ENCODE results near the gene ERRFI1.

ERRFI1 gene

DNA sequence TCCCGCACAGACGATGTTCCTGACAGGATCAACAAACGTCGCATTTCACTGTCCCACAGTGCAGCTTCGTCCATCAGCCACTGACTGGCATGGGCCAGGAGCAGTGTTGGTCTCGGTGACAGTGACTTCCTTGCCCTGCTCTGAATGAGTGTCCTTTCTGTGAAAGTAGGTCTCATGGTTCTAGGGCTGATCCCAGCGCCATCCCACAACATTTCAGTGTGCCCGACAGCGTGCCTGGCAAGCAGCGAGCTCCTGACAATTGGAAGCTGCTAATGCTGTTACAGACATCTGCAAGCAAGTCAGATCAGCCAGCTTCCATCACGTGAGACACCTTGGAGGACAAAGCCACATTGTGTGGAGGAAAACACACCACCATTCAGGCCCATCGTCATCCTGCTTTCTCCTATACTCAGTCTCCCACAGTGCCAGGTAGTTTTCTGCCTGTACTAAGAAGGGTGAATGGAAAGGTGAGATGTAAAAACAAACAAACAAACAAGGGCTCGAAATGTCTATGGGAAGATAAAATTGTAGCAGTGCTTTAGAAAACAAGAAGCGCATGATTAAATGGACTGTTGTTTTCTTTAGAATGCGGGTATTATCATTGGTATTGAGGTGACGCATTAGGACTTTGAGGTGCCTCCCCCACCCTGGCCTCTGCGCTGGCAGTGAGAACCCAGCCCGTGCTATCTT is 21.9 kb downstream of the ERRFI1 start:
- DNase-seq (ENCODE audit: low read depth in 4 of 4, low spot score in 1 of 4): no peak

DNA sequence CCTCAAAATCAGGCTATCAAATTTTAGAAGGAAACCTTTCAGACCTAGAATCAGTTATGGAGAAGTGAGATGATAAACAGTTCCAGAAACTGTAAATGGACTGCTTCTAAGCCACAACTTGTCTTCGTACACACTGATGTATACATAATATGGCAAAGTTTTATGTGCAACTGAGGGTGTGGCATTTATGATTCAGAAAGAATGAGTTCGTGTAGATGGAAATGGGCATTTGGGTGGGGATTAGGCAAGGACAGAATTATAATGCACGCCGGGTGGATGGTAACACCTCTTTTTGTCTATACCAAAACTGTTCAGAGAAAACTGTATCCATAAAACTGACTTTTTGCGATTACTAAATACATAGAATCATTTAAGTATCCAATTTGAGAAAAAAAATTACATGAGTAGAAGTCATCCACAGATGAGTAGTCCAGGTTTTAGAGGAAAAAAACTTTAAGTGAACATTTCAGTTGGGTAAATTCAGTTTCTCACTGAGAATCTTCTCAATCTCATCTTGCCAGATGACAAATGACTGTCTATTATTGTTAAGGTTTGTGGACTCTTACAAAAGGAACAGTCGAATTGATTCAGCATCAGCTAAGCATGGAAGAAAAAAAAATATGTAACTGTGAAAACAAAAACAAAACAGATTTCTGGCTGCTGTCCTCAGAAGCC is 22.5 kb downstream of the ERRFI1 start:
- no peak for DNase-seq (ENCODE audit: low read depth in 4 of 4, low spot score in 1 of 4)

DNA sequence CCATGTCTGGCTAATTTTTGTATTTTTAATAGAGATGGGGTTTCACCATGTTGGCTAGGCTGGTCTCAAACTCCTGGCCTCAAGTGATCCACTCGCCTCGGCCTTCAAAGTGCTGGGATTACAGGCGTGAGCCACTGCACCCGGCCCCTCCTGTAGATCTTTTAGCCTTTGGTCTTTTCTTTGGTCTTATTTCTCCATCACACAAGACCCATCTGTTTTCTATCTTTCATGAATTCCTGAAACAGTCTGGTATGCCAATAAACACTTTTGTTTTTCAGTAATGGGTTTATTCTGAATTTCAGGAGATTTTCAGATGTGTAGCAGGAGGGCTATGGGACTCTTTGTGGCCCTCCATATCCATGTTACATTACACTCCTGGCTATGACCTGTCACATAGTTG is 23.2 kb downstream of the ERRFI1 start:
- DNase-seq (ENCODE audit: low read depth in 4 of 4, low spot score in 1 of 4): no peak

DNA sequence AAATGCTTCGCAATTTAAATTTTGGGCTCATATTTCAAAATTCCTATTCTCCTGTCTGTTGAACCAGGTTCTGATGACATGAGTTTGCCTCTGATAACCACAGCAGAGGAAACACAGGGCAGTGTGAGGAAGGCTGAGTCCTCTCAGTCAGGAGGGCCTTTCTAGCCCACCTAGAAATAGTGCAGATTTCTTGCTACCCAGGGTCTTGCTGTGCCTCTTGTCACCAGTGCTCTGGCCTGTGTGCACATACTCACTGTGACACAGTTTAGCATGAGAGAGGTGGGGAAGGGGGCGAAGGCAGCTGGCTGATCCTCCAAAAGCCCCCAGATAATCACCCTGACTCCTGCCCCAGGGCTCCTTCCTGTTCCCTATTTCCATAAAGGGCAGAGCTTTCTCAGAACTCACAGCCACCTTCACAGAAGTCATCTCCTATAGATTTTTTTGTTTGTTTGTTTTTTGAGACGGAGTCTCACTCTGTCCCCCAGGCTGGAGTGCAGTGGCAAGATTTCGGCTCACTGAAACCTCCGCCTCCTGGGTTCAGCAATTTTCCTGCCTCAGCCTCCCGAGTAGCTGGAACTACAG is 23.7 kb downstream of the ERRFI1 start:
- DNase-seq (ENCODE audit: low read depth in 4 of 4, low spot score in 1 of 4): no peak

DNA sequence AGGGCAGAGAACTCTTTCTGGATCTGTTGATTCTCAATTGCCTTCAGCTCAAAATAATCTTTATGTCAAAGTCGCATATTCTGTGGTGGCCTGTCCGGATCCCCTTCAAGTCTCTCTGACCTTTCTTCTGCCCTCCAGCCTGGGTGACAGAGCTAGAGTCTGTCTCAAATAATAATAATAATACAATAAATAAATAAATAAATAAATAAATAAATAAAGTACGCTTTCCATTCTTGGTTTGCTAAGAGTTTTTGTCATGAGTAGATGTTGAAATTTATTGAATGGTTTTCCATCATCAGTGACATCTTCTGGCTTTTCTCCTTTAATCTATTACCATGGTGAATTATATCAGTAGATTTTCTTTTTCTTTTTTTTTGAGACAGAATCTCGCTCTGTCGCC is 30.7 kb downstream of the ERRFI1 start:
- DNase-seq (ENCODE audit: low read depth in 4 of 4, low spot score in 1 of 4): no peak

DNA sequence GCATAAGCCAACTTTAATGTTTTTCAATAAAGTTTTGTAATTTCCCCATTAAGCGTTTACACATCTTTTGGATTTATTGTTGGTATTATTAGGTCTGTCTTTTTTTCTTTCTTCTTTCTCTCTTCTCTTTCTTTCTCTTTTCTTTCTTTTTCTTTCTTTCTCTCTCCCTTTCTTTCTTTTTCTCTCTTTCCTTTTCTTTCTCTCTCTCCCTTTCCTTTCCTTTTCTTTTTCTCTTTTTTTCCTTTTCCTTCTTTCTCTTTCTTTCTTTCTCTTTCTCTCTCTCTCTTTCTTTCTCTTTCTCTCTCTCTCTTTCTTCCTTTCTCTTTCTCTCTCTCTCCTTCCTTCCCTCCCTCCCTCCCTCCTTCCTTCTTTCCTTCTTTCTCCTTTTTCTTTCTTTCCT is 31.3 kb downstream of the ERRFI1 start:
- DNase-seq (ENCODE audit: low read depth in 4 of 4, low spot score in 1 of 4): no peak

DNA sequence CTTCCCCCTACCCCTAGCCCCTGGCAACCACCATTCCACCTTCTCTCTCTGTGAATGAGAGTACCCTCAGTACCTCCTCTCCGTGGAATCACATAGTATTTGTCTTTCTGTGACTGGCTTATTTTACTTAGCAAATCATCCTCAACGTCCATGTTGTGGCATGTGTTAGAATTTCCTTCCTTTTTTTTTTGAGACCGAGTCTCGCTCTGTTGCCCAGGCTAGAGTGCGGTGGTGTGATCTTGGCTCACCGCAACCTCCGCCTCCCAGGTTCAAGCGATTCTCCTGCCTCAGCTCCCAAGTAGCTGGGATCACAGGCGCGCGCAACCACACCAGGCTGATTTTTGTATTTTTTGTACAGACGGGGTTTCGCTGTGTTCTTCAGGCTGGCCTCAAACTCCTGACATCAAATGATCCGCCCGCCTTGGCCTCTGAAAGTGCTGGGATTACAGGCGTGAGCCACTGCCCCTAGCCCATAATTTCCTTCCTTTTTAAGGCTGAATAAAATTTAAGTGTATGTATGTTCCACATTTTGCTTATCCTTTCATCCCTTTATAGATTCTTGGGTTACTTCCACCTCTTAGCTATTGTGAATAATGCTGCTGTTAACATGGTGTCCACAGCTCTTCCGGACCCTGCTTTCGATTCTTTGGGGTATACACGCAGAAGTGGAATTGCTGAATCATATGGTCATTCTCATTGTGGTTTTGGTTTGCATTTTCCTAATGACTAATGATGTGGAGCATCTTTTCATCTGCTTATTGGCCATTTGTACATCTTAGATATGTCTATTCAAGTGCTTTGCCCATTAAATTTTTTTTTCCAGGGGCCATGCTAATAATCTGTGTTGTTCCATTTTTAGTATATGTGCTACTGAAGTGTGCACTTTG is 32.3 kb downstream of the ERRFI1 start:
- no peak for DNase-seq (ENCODE audit: low read depth in 4 of 4, low spot score in 1 of 4)

DNA sequence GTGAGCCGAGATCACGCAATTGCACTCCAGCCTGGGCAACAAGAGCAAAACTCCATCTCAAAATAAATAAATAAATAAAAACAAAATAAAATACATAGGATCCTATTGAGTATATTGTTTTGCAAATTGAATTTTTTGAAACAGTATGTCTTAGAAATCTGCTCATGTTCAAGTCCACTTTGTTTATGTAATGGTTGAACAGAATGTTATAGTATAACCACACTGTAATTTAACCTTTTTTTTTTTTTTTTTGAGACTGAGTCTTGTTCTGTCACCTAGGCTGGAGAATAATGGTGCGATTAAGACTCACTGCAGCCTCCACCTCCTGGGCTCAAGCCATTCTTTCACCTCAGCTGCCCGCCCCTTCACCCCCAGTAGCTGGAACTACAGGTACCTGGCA is 33.2 kb downstream of the ERRFI1 start:
- DNase-seq (ENCODE audit: low read depth in 4 of 4, low spot score in 1 of 4): no peak

DNA sequence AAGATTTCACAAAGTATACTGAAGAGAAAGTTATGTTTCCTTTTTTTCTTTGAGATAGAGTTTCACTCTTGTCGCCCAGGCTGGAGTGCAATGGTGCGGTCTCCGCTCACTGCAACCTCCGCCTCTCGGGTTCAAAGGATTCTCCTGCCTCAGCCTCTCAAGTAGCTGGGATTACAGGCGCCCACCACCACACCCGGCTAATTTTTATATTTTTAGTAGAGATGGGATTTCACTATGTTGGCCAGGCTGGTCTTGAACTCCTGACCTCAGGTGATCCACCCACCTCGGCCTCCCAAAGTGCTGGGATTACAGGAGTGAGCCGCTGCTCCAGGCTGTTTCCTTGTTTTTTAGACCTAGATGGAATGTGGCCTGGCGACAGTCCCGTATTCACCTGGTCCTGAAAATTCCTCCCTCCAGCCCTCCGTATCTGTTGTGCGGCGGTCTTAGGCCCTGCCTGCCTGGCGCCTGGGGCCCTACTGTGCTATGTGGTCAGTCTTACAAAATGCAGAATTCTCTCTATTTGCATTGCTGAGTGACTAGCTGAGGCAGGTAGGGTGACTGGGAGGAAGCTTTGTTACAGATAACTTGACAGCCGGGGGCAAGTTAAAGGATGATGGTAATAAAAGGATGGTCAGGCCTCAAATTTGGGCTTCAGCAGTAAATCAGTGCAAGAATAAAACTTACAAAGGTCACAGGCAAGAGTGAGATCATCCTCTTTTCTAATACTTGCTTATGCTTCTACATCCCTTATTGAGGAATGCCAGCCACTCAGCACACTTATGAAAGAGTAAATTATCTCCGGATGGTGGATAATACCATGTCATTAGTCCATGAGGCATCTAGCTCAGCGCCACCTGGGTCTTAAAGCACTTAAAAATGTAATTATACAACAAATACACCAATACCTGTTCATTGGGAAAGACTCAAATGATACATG is 34.3 kb downstream of the ERRFI1 start:
- no peak for DNase-seq (ENCODE audit: low read depth in 4 of 4, low spot score in 1 of 4)

DNA sequence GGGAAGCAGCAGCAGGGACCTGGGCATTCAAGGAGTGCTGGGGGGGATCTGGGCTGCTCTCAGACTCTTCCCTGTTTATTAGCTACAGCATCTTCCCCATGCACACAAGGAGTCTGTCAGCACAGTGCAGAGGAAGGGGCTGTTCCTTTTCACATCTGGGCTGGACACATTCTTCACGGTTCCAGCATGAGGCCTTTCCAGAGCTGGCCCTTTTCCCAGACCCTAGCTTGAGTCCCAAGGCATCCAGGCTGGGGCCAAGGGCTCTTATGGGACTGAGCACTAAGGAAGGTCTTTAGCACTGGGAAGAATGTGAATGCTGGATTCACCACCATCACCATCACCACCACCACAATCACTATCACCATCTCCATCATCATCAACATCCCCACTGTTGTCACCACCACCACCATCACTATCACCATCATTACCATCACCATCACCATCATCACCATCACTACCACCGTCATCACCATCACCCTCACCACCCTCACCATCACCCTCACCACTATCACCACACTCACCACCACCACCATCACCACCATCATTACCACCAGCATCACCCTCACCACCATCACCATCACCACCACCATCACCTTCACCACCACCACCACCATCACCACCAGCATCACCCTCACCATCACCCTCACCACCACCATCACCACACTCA is 36.2 kb downstream of the ERRFI1 start:
- no peak for DNase-seq (ENCODE audit: low read depth in 4 of 4, low spot score in 1 of 4)

DNA sequence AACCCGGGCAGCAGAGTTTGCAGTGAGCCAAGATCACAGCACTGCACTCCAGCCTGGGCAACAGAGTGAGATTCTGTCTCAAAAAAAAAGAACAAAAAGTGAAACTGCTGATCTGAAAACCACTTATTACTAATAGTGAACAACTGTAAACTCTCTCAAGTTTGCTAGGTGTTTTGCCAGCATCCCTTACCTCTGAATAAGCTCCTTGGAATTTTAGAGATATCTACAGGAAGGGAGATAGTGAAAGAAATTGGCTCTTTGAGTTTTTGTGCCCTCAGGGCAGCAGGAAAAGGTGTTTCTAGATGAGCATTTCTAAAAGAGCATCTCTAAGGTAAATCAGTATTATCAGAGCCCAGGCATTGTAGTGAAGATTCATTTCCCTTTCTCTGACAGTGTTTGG is 37.5 kb downstream of the ERRFI1 start:
- no peak for DNase-seq (ENCODE audit: low read depth in 4 of 4, low spot score in 1 of 4)

DNA sequence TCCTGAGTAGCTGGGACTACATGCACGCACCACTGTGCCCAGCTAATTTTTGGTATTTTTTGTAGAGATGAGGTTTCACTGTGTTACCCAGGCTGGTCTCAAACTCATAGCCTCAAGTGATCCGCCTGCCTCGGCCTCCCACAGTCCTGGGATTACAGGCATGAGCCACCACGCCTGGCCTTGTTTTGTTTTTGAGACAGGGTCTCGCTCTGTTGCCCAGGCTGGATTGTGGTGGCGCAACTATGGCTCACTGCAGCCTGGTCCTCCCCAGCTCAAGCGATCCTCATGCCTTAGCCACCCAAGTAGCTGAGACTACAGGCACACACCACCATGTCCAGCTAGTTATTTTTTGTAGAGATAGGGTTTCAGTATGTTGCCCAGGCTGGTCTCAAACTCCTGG is 38.6 kb downstream of the ERRFI1 start:
- no peak for DNase-seq (ENCODE audit: low read depth in 4 of 4, low spot score in 1 of 4)

DNA sequence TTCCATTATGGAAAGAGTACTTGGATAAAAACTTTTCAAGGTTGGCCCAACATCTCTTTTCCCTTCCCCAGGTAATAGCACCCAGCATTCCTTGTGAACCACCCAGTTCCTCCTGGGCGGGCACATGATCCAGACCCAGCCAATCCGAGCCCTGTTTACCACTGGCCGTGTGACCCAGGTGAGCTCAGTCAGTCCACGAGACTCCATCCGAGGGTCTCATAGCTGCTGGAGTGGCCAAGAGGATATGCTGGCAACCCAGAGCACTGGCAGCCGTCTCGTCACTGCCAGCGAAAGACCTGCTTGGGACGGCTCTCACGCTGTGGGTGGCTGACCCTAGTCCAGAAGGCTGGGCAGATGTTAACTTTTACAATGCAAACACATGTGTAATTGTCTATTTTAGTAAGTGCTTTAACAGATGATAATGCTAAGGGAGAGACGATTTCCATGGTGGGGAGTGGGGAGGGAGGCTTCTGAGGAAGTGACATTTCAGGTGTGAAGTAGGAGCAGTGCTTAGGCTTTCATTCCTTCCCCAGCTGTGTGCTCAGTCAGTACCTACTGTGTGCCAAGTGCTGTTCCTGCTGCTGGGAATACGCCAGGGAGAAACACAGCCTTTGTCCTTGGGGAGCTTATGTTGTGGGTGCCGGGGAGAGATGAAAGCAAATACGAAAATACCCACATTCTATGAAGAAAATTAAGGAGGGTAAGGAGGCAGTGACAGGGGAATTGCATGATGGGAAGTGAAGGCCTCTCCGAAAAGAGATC is 40.1 kb downstream of the ERRFI1 start:
- no peak for DNase-seq (ENCODE audit: low read depth in 4 of 4, low spot score in 1 of 4)

DNA sequence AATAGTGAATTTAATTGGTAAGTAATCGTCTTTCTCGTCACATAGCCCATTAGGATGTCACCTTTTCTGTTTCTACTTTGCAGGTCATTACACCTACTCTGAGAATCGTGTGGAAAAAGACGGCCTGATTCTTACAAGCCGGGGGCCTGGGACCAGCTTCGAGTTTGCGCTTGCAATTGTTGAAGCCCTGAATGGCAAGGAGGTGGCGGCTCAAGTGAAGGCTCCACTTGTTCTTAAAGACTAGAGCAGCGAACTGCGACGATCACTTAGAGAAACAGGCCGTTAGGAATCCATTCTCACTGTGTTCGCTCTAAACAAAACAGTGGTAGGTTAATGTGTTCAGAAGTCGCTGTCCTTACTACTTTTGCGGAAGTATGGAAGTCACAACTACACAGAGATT is 41.3 kb downstream of the ERRFI1 start:
- DNase-seq (ENCODE audit: low read depth in 4 of 4, low spot score in 1 of 4): no peak

DNA sequence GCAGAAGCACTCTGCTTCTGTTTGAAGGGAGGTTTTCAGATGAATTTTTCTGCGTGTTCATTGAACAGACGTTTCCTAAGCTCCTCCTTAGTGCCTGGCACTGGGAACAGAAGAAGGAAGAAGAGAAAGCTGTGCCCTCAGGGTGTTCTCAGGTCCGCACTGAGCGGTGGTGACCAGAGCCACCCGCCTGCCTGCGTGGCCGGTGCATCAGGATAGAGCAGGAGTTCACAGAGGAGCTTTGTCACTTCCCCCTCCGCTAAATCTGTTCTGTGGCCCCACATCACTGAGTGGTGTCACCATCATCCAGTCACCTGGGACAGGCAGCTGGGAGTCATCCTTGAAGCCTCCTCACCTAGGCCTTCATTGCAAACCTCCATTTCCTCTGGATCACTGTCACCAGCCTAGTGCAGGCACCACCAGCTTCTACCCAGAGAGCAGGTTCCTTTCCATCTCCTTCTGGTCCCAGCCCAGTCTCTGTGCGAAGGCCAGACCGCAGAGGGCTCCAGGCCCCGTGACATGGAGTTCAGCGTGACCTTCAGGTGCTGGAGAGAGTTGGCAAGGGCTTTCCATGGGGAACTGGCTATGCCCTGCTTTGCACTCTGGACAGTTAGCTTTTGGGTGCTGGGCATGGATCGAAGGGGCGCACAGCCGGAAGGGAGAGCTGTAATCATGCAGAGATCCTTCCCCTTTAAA is 42.9 kb downstream of the ERRFI1 start:
- DNase-seq (ENCODE audit: low read depth in 4 of 4, low spot score in 1 of 4): no peak

DNA sequence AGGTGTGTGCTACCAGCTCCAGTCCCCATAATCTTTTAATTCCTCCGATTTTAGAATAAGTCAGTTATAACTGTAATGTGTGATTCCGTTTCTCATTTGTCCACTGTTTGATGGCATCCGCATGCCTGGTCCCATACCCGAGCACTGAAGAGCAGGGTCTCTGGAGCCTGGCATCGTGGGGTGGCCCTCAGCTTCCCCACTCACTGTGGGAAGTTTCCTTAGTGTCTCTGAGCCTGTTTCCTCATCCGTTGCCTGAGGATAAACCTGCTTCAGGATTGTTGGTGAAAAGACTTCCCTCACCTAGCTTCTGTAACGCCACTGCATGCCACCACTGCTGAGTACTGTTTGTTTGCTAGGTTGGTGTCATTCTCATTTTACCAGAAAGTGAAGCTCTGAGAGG is 45.1 kb downstream of the ERRFI1 start:
- no peak for DNase-seq (ENCODE audit: low read depth in 4 of 4, low spot score in 1 of 4)

DNA sequence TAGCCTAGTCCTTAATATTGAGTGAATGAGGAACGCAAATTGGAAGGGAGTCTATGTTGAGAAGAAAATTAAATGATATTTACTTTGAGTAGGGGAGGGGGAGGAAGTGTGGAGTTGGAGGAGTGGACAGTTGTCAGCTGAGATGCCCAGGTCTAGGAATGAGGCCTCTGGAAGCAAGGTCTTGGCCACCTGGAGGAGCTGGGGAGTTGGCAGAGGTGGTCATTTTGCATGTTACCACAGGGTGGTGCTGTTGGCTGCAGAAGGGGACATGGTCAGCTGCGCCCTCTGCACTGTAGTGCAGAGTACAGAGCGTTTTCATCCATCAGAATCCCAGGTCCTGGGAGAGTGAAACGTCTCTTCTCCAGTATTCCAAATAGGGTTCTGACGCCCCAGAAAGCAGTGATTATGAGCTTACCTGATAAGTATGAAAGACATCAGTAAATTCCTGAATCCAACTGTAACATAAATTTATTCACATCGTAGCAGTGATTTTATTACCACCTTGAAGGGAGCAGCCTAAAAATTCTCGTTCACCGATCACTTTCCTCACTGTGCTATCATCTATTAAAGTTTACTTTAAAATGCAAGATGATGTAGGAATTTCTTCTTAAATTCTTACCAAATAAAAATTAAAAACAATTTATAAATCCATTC is 50.8 kb downstream of the ERRFI1 start:
- no peak for DNase-seq (ENCODE audit: low read depth in 4 of 4, low spot score in 1 of 4)

DNA sequence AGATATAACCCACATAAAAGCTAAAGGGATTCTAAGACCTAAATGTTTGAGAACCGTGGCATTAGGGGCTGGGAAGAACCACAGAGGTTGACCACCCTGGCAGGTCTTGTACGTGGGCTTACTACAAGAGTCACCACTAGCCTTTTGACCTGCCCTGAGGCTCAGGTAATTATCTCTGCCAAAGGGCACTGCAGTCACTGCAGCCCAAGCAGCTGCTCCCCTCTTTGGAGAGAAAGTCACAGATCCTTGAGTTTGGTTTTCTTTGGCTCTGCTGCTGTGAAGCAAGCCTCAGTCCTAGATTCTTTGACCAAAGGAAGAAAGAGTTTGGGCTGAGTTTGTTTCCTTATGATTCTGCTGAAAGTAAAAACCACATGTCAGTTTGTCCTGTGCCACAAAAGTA is 53.0 kb downstream of the ERRFI1 start:
- no peak for DNase-seq (ENCODE audit: low read depth in 4 of 4, low spot score in 1 of 4)
